GM12878 (cell line): ENCODE results near the gene HIVEP2. TPM values are rescaled to one million over a fixed set of nuclear protein-coding genes. Genes with fewer than 3 reads are reported as not detected.

Experiments
- ATAC-seq: fragments of 200-7000 bp; cut with Tn5 transposase; 3 replicates; pipeline ENCODE4 v1.9.1; 2020; ENCODE audit warnings: mild to moderate bottlenecking, moderate library complexity
- BruUV-seq: library from RNA; stranded (reverse); fragments of 400-500 nt; replicated peaks from 2 replicates; lab custom pipeline; 2021; lab: Mats Ljungman, UMichigan
- CTCF ChIA-PET: fragments of 300-600 bp; sonication (Branson Sonifier 250); formaldehyde crosslinking; extraction: SDS; loops from one replicate; lab custom pipeline; 2021; ENCODE audit warnings: inconsistent platforms; lab: Yijun Ruan, JAX
- POLR2A ChIA-PET: fragments of 350-600 bp; formaldehyde crosslinking; extraction: SDS; loops from one replicate; lab custom pipeline; 2021; ENCODE audit warnings: inconsistent platforms; lab: Charles Lee
- RAD21 ChIA-PET: fragments of 300-600 bp; sonication (Branson Sonifier 250); formaldehyde crosslinking; loops from one replicate; lab custom pipeline; 2023; ENCODE audit warnings: antibody characterized with exemption; ENCODE audit not compliant: unreplicated experiment; lab: Charles Lee
- SMC1A ChIA-PET: fragments of 300-600 bp; sonication (Branson Sonifier 250); formaldehyde crosslinking; loops from one replicate; lab custom pipeline; 2023; ENCODE audit not compliant: unreplicated experiment, uncharacterized antibody; lab: Charles Lee
- DNase-seq: peaks from one replicate; pipeline ENCODE4 v3.0.0-alpha.2; 2011; ENCODE audit warnings: low read depth, low spot score
- FAIRE-seq: peaks from 3 replicates; lab custom pipeline; 2011; peaks lifted over from hg19 to GRCh38; lab: Jason Lieb, UNC
- H2AFZ ChIP-seq: 2 replicates; pipeline ENCODE4 v1.6.0; 2011; ENCODE audit warnings: low read depth, low read length, control low read depth; ENCODE audit not compliant: control insufficient read depth
- H3K27ac ChIP-seq: 2 replicates; pipeline ENCODE4 v1.5.1; 2011; ENCODE audit warnings: control low read depth; ENCODE audit not compliant: control insufficient read depth, insufficient read depth
- H3K27me3 ChIP-seq, 2 experiments: replicated peaks in 1 of 2; 2 replicates each; pipeline versions ENCODE4 v1.6.0 to v1.6.1; 2011; ENCODE audit warnings: low read length in 1 of 2; ENCODE audit not compliant: control insufficient read depth in 2 of 2, insufficient read depth in 2 of 2
- H3K36me3 ChIP-seq, 2 experiments: 2 replicates each; pipeline ENCODE4 v1.5.1; 2011; ENCODE audit warnings: low read length in 1 of 2; ENCODE audit not compliant: control insufficient read depth in 2 of 2, insufficient read depth in 2 of 2
- H3K4me1 ChIP-seq: 2 replicates; pipeline ENCODE4 v1.6.1; 2011; ENCODE audit warnings: mild to moderate bottlenecking, low read length, moderate library complexity, mixed read lengths; ENCODE audit not compliant: control insufficient read depth, insufficient read depth
- H3K4me2 ChIP-seq: 2 replicates; pipeline ENCODE4 v1.6.0; 2011; ENCODE audit warnings: control low read depth; ENCODE audit not compliant: control insufficient read depth, insufficient read depth
- H3K4me3 ChIP-seq: fragments of 200-600 bp; sonication (generic); 2 replicates; pipeline ENCODE4 v1.5.1; 2016
- H3K79me2 ChIP-seq: 2 replicates; pipeline ENCODE4 v1.6.0; 2011; ENCODE audit warnings: low read length; ENCODE audit not compliant: control insufficient read depth, insufficient read depth
- H3K9ac ChIP-seq: 2 replicates; pipeline ENCODE4 v1.8.0; 2011; ENCODE audit warnings: low read length, control low read depth, mixed read lengths; ENCODE audit not compliant: control insufficient read depth, insufficient read depth
- H3K9me3 ChIP-seq: replicated peaks from 3 replicates; pipeline ENCODE4 v1.5.1; 2011; ENCODE audit warnings: mild to moderate bottlenecking, low read length; ENCODE audit not compliant: control insufficient read depth, insufficient read depth
- H4K20me1 ChIP-seq: 2 replicates; pipeline ENCODE4 v1.6.0; 2011; ENCODE audit not compliant: control insufficient read depth, insufficient read depth
- ASH2L ChIP-seq: fragments of 300-600, 200-600 bp; sonication (generic); IDR thresholded peaks from 2 replicates; pipeline ENCODE4 v1.6.1; 2017; ENCODE audit warnings: low read depth, mild to moderate bottlenecking, borderline replicate concordance
- BMI1 ChIP-seq: fragments of 450-650 bp; IDR thresholded peaks from 2 replicates; pipeline ENCODE4 v1.6.1; 2016; ENCODE audit warnings: mild to moderate bottlenecking, moderate library complexity, borderline replicate concordance
- CHD1 ChIP-seq: IDR thresholded peaks from 2 replicates; pipeline ENCODE4 v1.6.1; 2012; ENCODE audit warnings: low read depth, low read length, improper control_type of control experiment
- GABPA ChIP-seq: IDR thresholded peaks from 2 replicates; pipeline ENCODE4 v1.6.1; 2014; ENCODE audit warnings: antibody characterized with exemption, low read depth, mild to moderate bottlenecking, inconsistent platforms
- GATAD2B ChIP-seq: fragments of 450-650 bp; conservative IDR thresholded peaks from 2 replicates; pipeline ENCODE4 v1.6.1; 2017; ENCODE audit warnings: low read depth, mild to moderate bottlenecking, moderate library complexity
- JUNB ChIP-seq: IDR thresholded peaks from 2 replicates; pipeline ENCODE4 v1.6.1; 2016; ENCODE audit warnings: antibody characterized with exemption, mild to moderate bottlenecking
- JUND ChIP-seq: IDR thresholded peaks from 2 replicates; pipeline ENCODE4 v1.6.1; 2012; ENCODE audit warnings: low read depth, mild to moderate bottlenecking, low read length, improper control_type of control experiment, moderate library complexity
- KDM1A ChIP-seq: fragments of 200-600 bp; sonication (generic); IDR thresholded peaks from 2 replicates; pipeline ENCODE4 v1.6.1; 2016; ENCODE audit warnings: borderline replicate concordance
- LARP7 ChIP-seq: fragments of 450-650 bp; IDR thresholded peaks from 2 replicates; pipeline ENCODE4 v1.6.1; 2017; ENCODE audit warnings: mild to moderate bottlenecking
- PAX5 ChIP-seq: IDR thresholded peaks from 2 replicates; pipeline ENCODE4 v1.6.1; 2011; ENCODE audit warnings: low read depth, low read length, borderline replicate concordance
- PBX3 ChIP-seq: IDR thresholded peaks from 2 replicates; pipeline ENCODE4 v1.6.1; 2011; ENCODE audit warnings: mild to moderate bottlenecking, low read depth, low read length, moderate library complexity; ENCODE audit not compliant: insufficient replicate concordance
- RB1 ChIP-seq: fragments of 450-650 bp; formaldehyde crosslinking; IDR thresholded peaks from 2 replicates; pipeline ENCODE4 v1.6.1; 2017; ENCODE audit warnings: mild to moderate bottlenecking, borderline replicate concordance
- TAF1 ChIP-seq: IDR thresholded peaks from 2 replicates; pipeline ENCODE4 v1.6.1; 2011; ENCODE audit warnings: mild to moderate bottlenecking, low read depth, low read length, borderline replicate concordance
- WRNIP1 ChIP-seq: IDR thresholded peaks from 2 replicates; pipeline ENCODE4 v1.6.1; 2011; ENCODE audit warnings: low read depth, low read length, improper control_type of control experiment, borderline replicate concordance
- ZNF274 ChIP-seq: IDR thresholded peaks from one replicate; pipeline ENCODE4 v1.8.0; 2011; ENCODE audit not compliant: insufficient read length, insufficient read depth
- ZNF622 ChIP-seq: fragments of 450-650 bp; IDR thresholded peaks from 2 replicates; pipeline ENCODE4 v1.6.1; 2017; ENCODE audit warnings: mild to moderate bottlenecking, inconsistent platforms
- WGBS: methylation state at CpG from one replicate; pipeline ENCODE4 v1.1.6; 2016; ENCODE audit warnings: low lambda C conversion rate; ENCODE audit not compliant: insufficient replicate concordance, insufficient coverage; ENCODE audit errors: missing lambda C conversion rate; 5-methylcytosine and 5-hydroxymethylcytosine counted together
- in situ Hi-C: fragments of 300-500 bp; cut with MboI; formaldehyde crosslinking; loops from 9 replicates; pipeline ENCODE4 v1.14.3; 2018; ENCODE audit warnings: mixed read lengths
- intact Hi-C: fragments of 100-400 bp; cut with micrococcal nuclease; formaldehyde crosslinking; loops from one replicate; pipeline ENCODE4 v1.14.2; 2022; ENCODE audit not compliant: unreplicated experiment
- polyA plus RNA-seq, 11 experiments: library from polyadenylated mRNA; depleted of rRNA in 4 of 11; unstranded in 6 of 11; stranded (reverse) in 5 of 11; fragments of >200 nt; fragmentation: Nextera tagmentation in 4 of 11; fragmentation: Illumina TruSeq in 1 of 11; extraction: Ambion mirVana in 4 of 11; extraction: Trizol in 1 of 11; gene quantifications; 1 replicate in 1 of 11; 2 replicates in 10 of 11; pipeline versions ENCODE4 v1.2.1 to v1.2.3, GENCODE V29; 2011 to 2016; ENCODE audit warnings: inconsistent platforms in 2 of 11, missing spikeins in 2 of 11, low read depth in 1 of 11
- total RNA-seq, 4 experiments: library from RNA; depleted of rRNA in 3 of 4; stranded (reverse); fragments of >200 nt in 3 of 4; fragmentation: Illumina TruSeq in 1 of 4; extraction: Trizol in 1 of 4; gene quantifications; 2 replicates each; pipeline versions ENCODE4 v1.2.1 to v1.2.3, GENCODE V29; 2013 to 2021
- TF ChIP-seq, protein P1 (sequence below): IDR thresholded peaks from 2 replicates; pipeline ENCODE4 v1.6.1; 2012; ENCODE audit warnings: low read depth, low read length, improper control_type of control experiment
- TF ChIP-seq, protein P2 (sequence below): IDR thresholded peaks from 2 replicates; pipeline ENCODE4 v1.6.1; 2011; ENCODE audit warnings: low read depth, mild to moderate bottlenecking, low read length, moderate library complexity, borderline replicate concordance; ENCODE audit errors: extremely low read depth
- TF ChIP-seq, protein P3 (sequence below): fragments of 450-650 bp; IDR thresholded peaks from 2 replicates; pipeline ENCODE4 v1.6.1; 2018; ENCODE audit warnings: borderline replicate concordance, mild to moderate bottlenecking; ENCODE audit not compliant: partially characterized antibody

The HIVEP2 gene
- total and polyA plus RNA-seq, 10 of the 15 experiments (the other 5 are each of a cell fraction or from before 2014, with no cell fraction given): 1.2 to 15.7 (median 10.2) TPM

DNA sequence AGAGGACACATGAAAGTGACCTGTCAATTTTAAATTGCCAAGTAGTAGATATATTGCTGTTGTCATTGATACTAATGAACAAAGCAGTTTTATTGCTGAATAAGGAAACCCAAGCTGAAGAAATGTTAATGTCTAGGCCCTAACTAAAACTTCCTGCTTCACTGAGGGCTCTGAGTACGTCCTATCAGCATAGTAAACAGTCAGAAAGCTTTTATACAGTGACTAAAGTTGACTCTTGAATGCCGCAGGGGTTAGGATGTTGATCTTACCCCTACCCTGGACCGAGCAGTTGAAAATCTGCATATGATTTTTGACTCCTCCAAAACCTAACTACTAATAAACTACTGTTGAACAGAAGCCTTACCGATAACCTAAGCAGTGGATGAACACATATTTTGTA, 149.0 kb downstream of the HIVEP2 start:
- Histone ChIP-seq H3K9me3 (no peaks in the 10 kb centered on the region), H3K4me3 (no peak overlapping the region), H3K27me3 (no peaks in the 10 kb centered on the region), H4K20me1 (no peaks in the 10 kb centered on the region), H2AFZ (no peak overlapping the region), H3K4me2 (no peak overlapping the region), H3K36me3 (peaks cover 0 to 2% of the 10 kb centered on the region in 2 experiments; a peak in 2 of 4 replicates), H3K4me1 (peaks cover 17% of the 10 kb centered on the region), H3K27ac (no peak overlapping the region), H3K79me2 (peaks cover 26% of the 10 kb centered on the region), H3K9ac (no peak overlapping the region)
- 97% methylated on average over 4 of the region's 4 CpGs for WGBS
- no peak for FAIRE-seq
- ChIA-PET RAD21 (interaction anchor here (1.1 to 16.5 kb wide), 2 partner anchors 10 to 24 kb away, joined by 4 to 209 read pairs; no protein-coding TSS in a partner anchor), POLR2A (interaction anchor here (3.7 kb wide), 1 partner anchor 11 kb away, joined by 16 read pairs; no protein-coding TSS in a partner anchor), SMC1A (interaction anchor here (0.7 to 4.8 kb wide), 11 partner anchors 8 to 129 kb away, joined by 3 to 32 read pairs (median 4); no protein-coding TSS in a partner anchor), CTCF (interaction anchor here (0.6 to 1.1 kb wide), 2 partner anchors 49 to 90 kb away, joined by 3 read pairs; no protein-coding TSS in a partner anchor)
- no TSS peak for BruUV-seq
- intact Hi-C loops: no loop called here
- no peak for ATAC-seq
- TF ChIP-seq WRNIP1 (no peak), GABPA (no peak), BMI1 (no peak), PBX3 (no peak), ZNF274 (no peak), KDM1A (no peak), ZNF622 (no peak), JUND (no peak), CHD1 (no peak), ASH2L (no peak), PAX5 (no peak), JUNB (no peak), LARP7 (no peak), RB1 (no peak), GATAD2B (no peak), TAF1 (no peak)
- TF ChIP-seq, protein P1, sequence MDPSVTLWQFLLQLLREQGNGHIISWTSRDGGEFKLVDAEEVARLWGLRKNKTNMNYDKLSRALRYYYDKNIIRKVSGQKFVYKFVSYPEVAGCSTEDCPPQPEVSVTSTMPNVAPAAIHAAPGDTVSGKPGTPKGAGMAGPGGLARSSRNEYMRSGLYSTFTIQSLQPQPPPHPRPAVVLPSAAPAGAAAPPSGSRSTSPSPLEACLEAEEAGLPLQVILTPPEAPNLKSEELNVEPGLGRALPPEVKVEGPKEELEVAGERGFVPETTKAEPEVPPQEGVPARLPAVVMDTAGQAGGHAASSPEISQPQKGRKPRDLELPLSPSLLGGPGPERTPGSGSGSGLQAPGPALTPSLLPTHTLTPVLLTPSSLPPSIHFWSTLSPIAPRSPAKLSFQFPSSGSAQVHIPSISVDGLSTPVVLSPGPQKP: no peak
- TF ChIP-seq, protein P2, sequence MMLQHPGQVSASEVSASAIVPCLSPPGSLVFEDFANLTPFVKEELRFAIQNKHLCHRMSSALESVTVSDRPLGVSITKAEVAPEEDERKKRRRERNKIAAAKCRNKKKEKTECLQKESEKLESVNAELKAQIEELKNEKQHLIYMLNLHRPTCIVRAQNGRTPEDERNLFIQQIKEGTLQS: no peak
- TF ChIP-seq, protein P3, sequence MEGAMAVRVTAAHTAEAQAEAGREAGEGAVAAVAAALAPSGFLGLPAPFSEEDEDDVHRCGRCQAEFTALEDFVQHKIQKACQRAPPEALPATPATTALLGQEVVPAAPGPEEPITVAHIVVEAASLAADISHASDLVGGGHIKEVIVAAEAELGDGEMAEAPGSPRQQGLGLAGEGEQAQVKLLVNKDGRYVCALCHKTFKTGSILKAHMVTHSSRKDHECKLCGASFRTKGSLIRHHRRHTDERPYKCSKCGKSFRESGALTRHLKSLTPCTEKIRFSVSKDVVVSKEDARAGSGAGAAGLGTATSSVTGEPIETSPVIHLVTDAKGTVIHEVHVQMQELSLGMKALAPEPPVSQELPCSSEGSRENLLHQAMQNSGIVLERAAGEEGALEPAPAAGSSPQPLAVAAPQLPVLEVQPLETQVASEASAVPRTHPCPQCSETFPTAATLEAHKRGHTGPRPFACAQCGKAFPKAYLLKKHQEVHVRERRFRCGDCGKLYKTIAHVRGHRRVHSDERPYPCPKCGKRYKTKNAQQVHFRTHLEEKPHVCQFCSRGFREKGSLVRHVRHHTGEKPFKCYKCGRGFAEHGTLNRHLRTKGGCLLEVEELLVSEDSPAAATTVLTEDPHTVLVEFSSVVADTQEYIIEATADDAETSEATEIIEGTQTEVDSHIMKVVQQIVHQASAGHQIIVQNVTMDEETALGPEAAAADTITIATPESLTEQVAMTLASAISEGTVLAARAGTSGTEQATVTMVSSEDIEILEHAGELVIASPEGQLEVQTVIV: no peak
- in situ Hi-C loops: no loop called here
- no peak for DNase-seq
